Liver (tissue), 9 donors: ENCODE data around the gene RASGRP3. TPM values are rescaled to one million over a fixed set of nuclear protein-coding genes. Genes with fewer than 3 reads are reported as not detected.

Source experiments
- DNase-seq: peaks from one replicate; pipeline ENCODE4 v3.0.0-alpha.2; 2017; ENCODE audit warnings: low spot score
- H3K27ac ChIP-seq, 2 donors: one replicate each; pipeline ENCODE4 v1.7.0; 2013; ENCODE audit warnings: inconsistent platforms in 2 of 2, low read length in 2 of 2, control low read depth in 1 of 2, low read depth in 1 of 2, mild to moderate bottlenecking in 1 of 2
- H3K27me3 ChIP-seq, 4 donors: one replicate each; pipeline versions ENCODE4 v1.6.1 to v1.7.0; 2013; ENCODE audit warnings: low read length in 3 of 4, inconsistent platforms in 1 of 4, mild to moderate bottlenecking in 1 of 4, moderate library complexity in 1 of 4; ENCODE audit not compliant: control insufficient read depth in 4 of 4, insufficient read depth in 4 of 4
- H3K36me3 ChIP-seq, 4 donors: one replicate each; pipeline versions ENCODE4 v1.6.1 to v1.7.0; 2013; ENCODE audit warnings: low read length in 3 of 4, mild to moderate bottlenecking in 3 of 4, low read depth in 1 of 4, moderate library complexity in 1 of 4; ENCODE audit not compliant: control insufficient read depth in 4 of 4, insufficient read depth in 3 of 4
- H3K4me1 ChIP-seq, 4 donors: one replicate each; pipeline versions ENCODE4 v1.6.1 to v1.7.0; 2013; ENCODE audit warnings: low read length in 3 of 4, mild to moderate bottlenecking in 3 of 4, moderate library complexity in 1 of 4; ENCODE audit not compliant: control insufficient read depth in 4 of 4, insufficient read depth in 4 of 4
- H3K4me3 ChIP-seq, 3 donors: one replicate each; pipeline versions ENCODE4 v1.6.1 to v1.7.0; 2013; ENCODE audit warnings: low read length in 3 of 3, control low read depth in 1 of 3, low read depth in 1 of 3, mild to moderate bottlenecking in 1 of 3
- H3K9ac ChIP-seq, 2 donors: one replicate each; pipeline ENCODE4 v1.7.0; 2013; ENCODE audit warnings: low read length in 2 of 2, mild to moderate bottlenecking in 2 of 2, moderate library complexity in 2 of 2, control low read depth in 1 of 2, low read depth in 1 of 2
- H3K9me3 ChIP-seq, 4 donors: one replicate each; pipeline versions ENCODE4 v1.6.1 to v1.7.0; 2013; ENCODE audit warnings: low read length in 3 of 4; ENCODE audit not compliant: control insufficient read depth in 4 of 4
- ATF3 ChIP-seq: IDR thresholded peaks from 2 replicates; pipeline ENCODE4 v1.6.1; 2016; ENCODE audit warnings: antibody characterized with exemption
- CTCF ChIP-seq: fragments of 150-350 bp; IDR thresholded peaks from 2 replicates; pipeline ENCODE4 v1.5.1; 2017; ENCODE audit warnings: improper control_type of control experiment, low read depth, low read length; ENCODE audit not compliant: missing input control
- EGR1 ChIP-seq, 2 donors: IDR thresholded peaks; 2 replicates each; pipeline ENCODE4 v1.6.1; 2016 to 2018; ENCODE audit warnings: antibody characterized with exemption in 2 of 2, low read depth in 2 of 2
- FOXA1 ChIP-seq: IDR thresholded peaks from 2 replicates; pipeline ENCODE4 v1.6.1; 2016; ENCODE audit warnings: antibody characterized with exemption
- FOXA2 ChIP-seq: IDR thresholded peaks from 2 replicates; pipeline ENCODE4 v1.6.1; 2016; ENCODE audit warnings: antibody characterized with exemption
- GABPA ChIP-seq, 2 donors: IDR thresholded peaks in 1 of 2; conservative IDR thresholded peaks in 1 of 2; 2 replicates each; pipeline ENCODE4 v1.6.1; 2016; ENCODE audit warnings: antibody characterized with exemption in 2 of 2, mild to moderate bottlenecking in 1 of 2, moderate library complexity in 1 of 2
- HNF4A ChIP-seq, 2 donors: conservative IDR thresholded peaks; 2 replicates each; pipeline ENCODE4 v1.6.1; 2016; ENCODE audit warnings: antibody characterized with exemption in 2 of 2, mild to moderate bottlenecking in 2 of 2
- HNF4G ChIP-seq: IDR thresholded peaks from 2 replicates; pipeline ENCODE4 v1.6.1; 2016; ENCODE audit warnings: antibody characterized with exemption
- JUND ChIP-seq, 2 donors: IDR thresholded peaks; 2 replicates each; pipeline ENCODE4 v1.6.1; 2016; ENCODE audit warnings: antibody characterized with exemption in 2 of 2
- MAX ChIP-seq: IDR thresholded peaks from 2 replicates; pipeline ENCODE4 v1.6.1; 2016; ENCODE audit warnings: antibody characterized with exemption
- NR2F2 ChIP-seq: IDR thresholded peaks from 2 replicates; pipeline ENCODE4 v1.6.1; 2016; ENCODE audit warnings: antibody characterized with exemption
- RAD21 ChIP-seq, 2 donors: IDR thresholded peaks; 2 replicates each; pipeline ENCODE4 v1.6.1; 2016; ENCODE audit warnings: antibody characterized with exemption in 2 of 2, mild to moderate bottlenecking in 2 of 2
- REST ChIP-seq: IDR thresholded peaks from 2 replicates; pipeline ENCODE4 v1.6.1; 2016; ENCODE audit warnings: antibody characterized with exemption, mild to moderate bottlenecking
- RXRA ChIP-seq, 2 donors: IDR thresholded peaks; 2 replicates each; pipeline ENCODE4 v1.6.1; 2017 to 2018; ENCODE audit warnings: antibody characterized with exemption in 2 of 2, mild to moderate bottlenecking in 1 of 2
- SP1 ChIP-seq: IDR thresholded peaks from 2 replicates; pipeline ENCODE4 v1.6.1; 2018; ENCODE audit warnings: antibody characterized with exemption, mild to moderate bottlenecking
- TAF1 ChIP-seq: conservative IDR thresholded peaks from 2 replicates; pipeline ENCODE4 v1.6.1; 2016; ENCODE audit warnings: antibody characterized with exemption, mild to moderate bottlenecking
- YY1 ChIP-seq: IDR thresholded peaks from 2 replicates; pipeline ENCODE4 v1.6.1; 2016; ENCODE audit warnings: antibody characterized with exemption, mild to moderate bottlenecking
- WGBS: extraction: QIAGEN DNeasy Blood & Tissue Kit; methylation state at CpG from one replicate; pipeline ENCODE4 v1.1.7; 2013; 5-methylcytosine and 5-hydroxymethylcytosine counted together
- polyA plus RNA-seq, 2 donors: library from polyadenylated mRNA; stranded (reverse) in 1 of 2; unstranded in 1 of 2; fragments of 200-250 nt in 1 of 2; fragments of >200 nt in 1 of 2; fragmentation: Nextera tagmentation in 1 of 2; extraction: Ambion mirVana in 1 of 2; gene quantifications; one replicate each; pipeline versions ENCODE4 v1.2.1 to v1.2.3, GENCODE V29; 2013 to 2015
- total RNA-seq, 2 donors: library from RNA; depleted of rRNA; stranded (reverse); fragments of >200 nt; gene quantifications; one replicate each; pipeline ENCODE4 v1.2.3, GENCODE V29; 2014
- donor health status: healthy.
- donor health status: healthy.
- donor health status: healthy.
- donor health status: healthy.
- donor health status: healthy.

Gene RASGRP3
- total and polyA plus RNA-seq, 4 donors: 1.8 to 9.9 (median 7.0) TPM

GRCh38 chr2:33436083-33436482 lies 40.4 kb upstream of the RASGRP3 start:
- H3K27me3 ChIP-seq: no peaks in the 10 kb centered on the region
- peak overlapping the region in 1 of 2 donors; percentile 27 for H3K9ac ChIP-seq
- no peaks in the 10 kb centered on the region for H3K9me3 ChIP-seq
- no peak overlapping the region for H3K27ac ChIP-seq
- no peaks in the 10 kb centered on the region for H3K36me3 ChIP-seq
- TF ChIP-seq TAF1 (peak; percentile 41), SP1 (no peak), MAX (no peak), FOXA2 (no peak), RAD21 (IDR thresholded peaks at IDR 0.05) (peak in 1 of 2 donors; percentile 5), HNF4A (conservative IDR thresholded peaks at IDR 0.05) (no peak), ATF3 (no peak), REST (no peak), NR2F2 (no peak), CTCF (no peak), FOXA1 (no peak), GABPA (IDR thresholded peaks at IDR 0.05 in 1 of 2, conservative IDR thresholded peaks at IDR 0.05 in 1 of 2) (no peak), HNF4G (no peak), RXRA (IDR thresholded peaks at IDR 0.05) (no peak), EGR1 (IDR thresholded peaks at IDR 0.05; ENCODE audit: low read depth in 2 of 2) (no peak)
- no peak overlapping the region for H3K4me3 ChIP-seq
- no peaks in the 10 kb centered on the region for H3K4me1 ChIP-seq
- WGBS: 68% methylated on average over 1 of the region's 1 CpG
- no peak for DNase-seq

- peak overlapping the region in 1 of 2 donors; percentile 1 for H3K9ac ChIP-seq
- H3K36me3 ChIP-seq: no peaks in the 10 kb centered on the region
- TF ChIP-seq NR2F2: no peak
- TF ChIP-seq REST: no peak
- TF ChIP-seq RAD21 (IDR thresholded peaks at IDR 0.05): no peak
- no peak for TF ChIP-seq FOXA2
- TF ChIP-seq SP1: no peak
- TF ChIP-seq TAF1: no peak
- TF ChIP-seq ATF3: no peak
- TF ChIP-seq YY1: no peak
- no peak for TF ChIP-seq MAX
- no peak for TF ChIP-seq JUND (IDR thresholded peaks at IDR 0.05)
- no peak for TF ChIP-seq CTCF
- TF ChIP-seq EGR1 (IDR thresholded peaks at IDR 0.05; ENCODE audit: low read depth in 2 of 2): no peak
- no peak for TF ChIP-seq FOXA1
- TF ChIP-seq RXRA (IDR thresholded peaks at IDR 0.05): no peak
- H3K9me3 ChIP-seq: no peaks in the 10 kb centered on the region
- peak overlapping the region in 1 of 3 donors; percentile 14 for H3K4me3 ChIP-seq
- WGBS: 68% methylated on average over 4 of the region's 4 CpGs
- no peaks in the 10 kb centered on the region for H3K4me1 ChIP-seq
- no peaks in the 10 kb centered on the region for H3K27me3 ChIP-seq
- DNase-seq: no peak
- no peak overlapping the region for H3K27ac ChIP-seq
Observed at GRCh38 chr2:33437297-33437696, 39.2 kb upstream of the RASGRP3 start.
